HG03571 (cell line): ENCODE results near the gene MRPL39.

Experiments
- ATAC-seq: cut with Tn5 transposase; IDR thresholded peaks from one replicate; pipeline ENCODE4 v1.9.1; 2021; ENCODE audit not compliant: unreplicated experiment

Gene MRPL39

DNA sequence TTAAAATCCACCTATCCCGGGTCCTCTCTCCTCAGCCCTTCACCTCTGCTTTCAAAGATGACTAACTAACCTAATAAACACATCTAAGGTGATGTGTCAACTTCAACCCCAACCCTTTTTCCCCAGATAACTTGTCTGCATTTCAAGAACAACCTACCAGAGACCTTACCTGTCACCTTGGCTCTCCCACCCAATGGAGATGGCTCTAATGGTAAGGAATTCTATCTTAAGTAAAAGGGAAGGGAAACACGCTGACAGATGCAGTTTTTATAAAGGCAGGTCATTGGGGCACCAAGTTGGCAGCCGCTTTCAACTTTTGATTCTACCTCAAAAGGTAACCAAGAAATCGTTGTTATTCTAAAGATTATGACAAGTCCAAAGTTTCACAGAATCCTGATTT is 37.6 kb downstream of the MRPL39 start:
- ATAC-seq, result no peak

DNA sequence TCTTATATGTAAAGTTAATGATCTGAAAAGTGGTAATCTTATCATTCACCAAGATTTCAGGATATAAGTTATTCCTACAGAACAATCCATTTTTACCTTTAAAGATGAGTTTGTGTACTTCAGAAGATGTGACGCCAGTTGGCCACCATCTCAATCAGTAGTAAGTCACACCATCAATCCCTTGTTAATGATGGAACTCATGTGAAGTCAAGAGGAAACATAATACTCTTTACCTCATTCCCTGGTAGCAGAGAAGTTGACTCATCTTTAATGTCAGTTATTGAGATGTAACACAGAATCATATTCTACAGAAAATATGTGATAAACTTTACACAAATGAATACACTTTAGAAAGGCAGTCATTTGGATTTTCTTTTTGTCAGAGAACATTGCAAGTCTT is 38.2 kb downstream of the MRPL39 start:
- no peak for ATAC-seq

DNA sequence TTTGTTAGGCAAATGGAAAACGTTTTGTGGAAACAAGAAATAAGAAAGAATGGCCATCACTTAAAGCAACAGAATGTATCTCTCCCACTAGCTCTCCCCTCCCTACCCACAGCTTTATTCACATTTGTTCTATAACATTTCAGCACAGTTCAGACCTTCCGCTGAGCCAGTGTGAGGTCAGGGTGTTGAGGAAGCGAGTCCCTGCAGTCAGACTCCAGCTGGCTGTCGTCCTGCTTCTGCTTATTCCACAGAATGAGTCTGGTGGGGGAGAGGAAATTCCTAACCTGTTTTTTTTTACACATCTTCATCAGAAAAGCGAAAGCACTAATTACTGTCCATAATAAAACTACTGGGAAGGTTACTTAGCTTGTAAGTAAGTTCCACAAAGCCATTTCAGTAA is 39.0 kb downstream of the MRPL39 start:
- ATAC-seq, result no peak

DNA sequence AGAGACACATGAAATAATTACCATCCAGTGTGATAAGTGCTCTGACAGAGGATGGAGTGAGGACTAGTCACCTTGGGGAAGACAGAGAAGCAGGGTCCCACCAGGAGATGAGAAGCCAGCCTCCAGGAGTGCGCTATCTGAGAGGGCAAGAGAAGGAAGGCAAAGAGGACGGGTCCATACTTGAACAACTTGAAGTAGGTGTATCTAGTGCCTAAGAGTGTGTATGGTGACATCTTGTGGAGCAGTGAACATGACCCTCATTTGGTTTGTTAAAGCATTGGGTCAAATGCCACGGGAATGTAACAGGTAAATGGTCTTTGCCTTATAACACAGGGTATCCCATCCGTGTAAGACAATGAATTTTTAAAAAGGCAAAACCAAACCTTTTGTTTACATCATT is 39.8 kb downstream of the MRPL39 start:
- ATAC-seq, result no peak

DNA sequence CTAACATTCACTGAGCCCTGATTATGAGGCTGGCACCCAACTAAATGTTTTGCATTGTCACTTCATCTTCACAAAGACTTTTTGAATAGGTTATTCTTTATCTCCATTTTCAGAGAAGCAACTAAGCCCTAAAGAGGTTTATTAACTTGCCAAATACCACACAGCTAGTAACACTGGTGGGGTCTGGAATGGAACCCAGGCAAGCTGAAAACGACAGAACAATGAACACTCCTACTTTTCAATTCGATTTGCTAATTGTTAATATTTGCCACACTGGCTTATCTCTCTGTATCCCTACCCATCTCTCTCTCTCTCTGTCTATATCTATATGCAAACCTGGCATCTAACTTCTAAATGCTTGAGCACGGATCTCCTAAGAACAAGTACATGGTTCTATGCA is 40.6 kb downstream of the MRPL39 start:
- no peak for ATAC-seq

DNA sequence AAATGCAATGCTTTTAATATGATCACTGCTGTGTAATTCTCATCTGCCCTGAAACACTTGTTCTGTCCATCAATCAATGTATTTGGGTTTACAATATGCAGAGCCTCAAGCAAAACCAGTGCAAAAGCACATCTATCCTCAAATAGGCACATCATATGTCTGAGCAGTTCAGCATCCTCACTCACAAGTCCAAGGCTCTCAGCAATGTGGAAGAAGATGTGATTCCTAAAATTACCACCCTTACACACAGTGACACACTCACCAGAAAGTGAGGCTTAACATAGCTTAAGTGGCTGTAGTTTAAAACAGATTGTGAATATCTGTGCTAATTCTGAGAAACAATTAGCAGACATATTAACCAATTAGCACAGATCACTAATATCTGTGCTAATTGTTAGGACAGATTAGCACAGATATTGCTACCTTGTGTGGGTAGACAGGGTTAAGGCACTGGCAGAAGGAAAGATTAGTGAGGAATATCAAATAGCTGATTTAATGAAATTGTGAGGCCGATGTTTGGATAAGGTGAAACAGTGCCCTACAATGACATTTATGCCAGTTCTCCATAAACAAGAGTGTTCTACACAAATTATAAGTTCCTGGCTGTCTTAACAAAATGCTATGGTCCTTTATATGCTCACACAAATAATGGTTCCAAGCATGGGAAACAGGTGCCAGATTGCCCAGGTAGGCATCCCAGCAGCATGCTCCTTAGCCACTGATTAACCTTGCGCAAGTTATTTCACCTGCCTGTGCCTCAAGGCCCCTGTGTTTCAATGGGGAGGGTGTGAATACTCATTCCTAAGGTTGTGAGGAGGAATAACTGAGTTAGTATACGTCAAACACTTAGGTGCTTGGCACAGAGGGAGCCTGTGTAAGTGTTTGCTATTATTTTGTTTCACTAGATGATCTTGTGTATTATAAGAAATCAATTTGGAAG is 41.7 kb downstream of the MRPL39 start:
- ATAC-seq, result no peak

DNA sequence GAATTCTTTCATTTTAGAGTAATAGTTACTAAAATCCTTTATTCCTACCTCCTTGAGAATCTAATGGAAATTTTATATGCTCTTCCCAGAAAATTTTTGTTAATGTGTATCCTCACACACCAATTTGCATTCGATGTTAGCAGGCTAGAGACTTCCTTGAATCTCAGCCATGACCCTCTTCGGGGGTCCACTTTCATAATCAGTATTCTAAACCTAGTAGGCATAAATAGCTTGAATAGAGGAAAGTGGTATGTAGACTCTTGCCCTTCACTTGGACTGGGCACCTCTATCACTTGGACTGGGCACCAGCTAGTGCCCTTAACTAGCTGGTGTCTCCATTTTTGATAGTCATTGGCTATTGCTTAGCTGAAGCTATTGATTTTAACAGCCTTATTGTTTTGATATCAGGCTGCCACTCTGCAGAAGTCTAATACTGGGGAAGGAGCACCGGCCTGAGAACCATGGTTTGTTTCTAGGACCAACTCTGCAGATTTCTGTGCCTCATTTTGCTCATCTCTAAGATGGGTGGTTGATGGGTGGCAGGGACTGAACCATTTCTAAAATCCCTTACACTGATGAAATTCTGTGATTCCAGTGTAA is 42.8 kb downstream of the MRPL39 start:
- no peak for ATAC-seq

DNA sequence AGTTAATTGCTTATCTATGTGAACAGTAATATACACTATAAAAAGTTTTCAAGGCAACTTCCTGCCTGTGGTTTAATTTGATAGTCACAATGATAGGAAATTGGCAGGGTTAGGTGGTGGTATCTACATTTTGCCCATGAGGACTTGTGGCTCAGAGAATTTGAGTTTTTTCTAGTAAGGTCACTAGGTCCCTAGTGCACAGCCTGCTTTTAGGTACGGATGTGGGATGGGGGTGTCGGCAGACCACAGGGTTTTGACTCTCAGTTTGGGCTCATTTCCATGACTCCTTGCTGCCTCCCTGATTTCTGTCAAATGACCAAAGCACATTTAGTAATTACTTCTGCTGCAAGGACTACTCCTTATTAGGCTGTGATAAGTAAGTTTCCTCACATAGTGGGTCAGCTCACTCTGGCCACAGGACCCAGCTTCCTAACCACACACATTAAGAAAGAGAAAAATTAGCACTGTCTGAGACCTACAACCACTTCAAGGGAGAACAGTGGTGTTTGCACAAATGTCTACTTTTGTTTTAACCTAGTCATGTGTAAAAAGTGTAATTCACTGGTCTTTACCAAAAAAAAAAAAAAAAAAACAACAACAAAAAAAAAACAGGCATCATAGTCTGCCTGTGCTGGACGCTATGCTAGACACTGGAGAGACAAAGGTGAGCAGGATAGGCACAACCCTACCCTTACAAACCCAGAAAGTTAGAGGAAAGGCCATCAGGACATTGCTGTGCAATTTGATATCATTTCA is 43.7 kb downstream of the MRPL39 start:
- ATAC-seq, result no peak

DNA sequence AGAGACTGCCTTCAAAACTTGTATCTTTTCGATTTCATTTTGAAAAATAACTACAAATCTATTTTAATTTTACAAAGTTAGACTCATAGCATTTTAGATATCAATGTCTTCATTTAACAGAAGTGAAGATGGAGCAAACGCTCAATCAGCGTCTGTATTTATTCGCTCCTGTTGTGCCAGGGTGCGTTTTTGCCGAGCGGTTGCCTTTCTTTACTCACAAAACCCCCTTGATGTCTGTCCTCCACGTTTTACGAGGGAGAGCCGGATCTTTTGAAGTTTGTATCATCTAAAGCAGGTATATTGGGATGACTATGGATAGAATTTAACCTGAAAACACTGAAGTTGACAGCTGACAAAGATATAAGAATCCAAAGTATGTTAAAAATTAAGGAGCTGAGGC is 44.6 kb downstream of the MRPL39 start:
- no peak for ATAC-seq

DNA sequence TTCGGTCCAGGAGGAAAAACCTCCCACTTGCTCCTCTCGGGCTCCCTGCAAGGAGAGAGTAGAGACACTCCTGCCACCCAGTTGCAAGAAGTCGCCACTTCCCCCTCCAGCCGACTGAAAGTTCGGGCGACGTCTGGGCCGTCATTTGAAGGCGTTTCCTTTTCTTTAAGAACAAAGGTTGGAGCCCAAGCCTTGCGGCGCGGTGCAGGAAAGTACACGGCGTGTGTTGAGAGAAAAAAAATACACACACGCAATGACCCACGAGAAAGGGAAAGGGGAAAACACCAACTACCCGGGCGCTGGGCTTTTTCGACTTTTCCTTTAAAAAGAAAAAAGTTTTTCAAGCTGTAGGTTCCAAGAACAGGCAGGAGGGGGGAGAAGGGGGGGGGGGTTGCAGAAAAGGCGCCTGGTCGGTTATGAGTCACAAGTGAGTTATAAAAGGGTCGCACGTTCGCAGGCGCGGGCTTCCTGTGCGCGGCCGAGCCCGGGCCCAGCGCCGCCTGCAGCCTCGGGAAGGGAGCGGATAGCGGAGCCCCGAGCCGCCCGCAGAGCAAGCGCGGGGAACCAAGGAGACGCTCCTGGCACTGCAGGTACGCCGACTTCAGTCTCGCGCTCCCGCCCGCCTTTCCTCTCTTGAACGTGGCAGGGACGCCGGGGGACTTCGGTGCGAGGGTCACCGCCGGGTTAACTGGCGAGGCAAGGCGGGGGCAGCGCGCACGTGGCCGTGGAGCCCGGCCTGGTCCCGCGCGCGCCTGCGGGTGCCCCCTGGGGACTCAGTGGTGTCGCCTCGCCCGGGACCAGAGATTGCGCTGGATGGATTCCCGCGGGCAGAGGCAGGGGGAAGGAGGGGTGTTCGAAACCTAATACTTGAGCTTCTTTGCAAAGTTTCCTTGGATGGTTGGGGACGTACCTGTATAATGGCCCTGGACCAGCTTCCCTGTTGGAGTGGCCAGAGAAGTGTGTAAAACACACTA is 45.3 kb downstream of the MRPL39 start:
- peak; percentile 40 for ATAC-seq

DNA sequence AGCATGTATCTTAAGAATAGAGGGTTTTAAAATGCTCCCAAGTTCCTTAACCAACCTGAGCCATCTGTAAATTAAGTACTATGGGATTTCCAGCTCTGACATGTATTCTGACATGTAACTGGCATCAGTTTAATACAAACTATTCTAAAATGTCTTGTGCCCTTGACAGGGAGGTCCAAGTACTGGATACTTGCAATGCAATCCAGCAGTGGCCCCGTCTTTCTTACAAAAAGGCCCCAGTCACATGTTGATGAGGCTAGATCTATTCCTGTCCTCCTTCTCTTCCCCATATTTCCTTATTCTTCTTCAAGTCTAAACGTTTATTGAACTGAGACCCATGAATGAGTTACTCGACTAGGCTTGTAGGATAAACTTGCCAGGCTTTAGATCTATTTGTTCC is 46.4 kb downstream of the MRPL39 start:
- no peak for ATAC-seq

DNA sequence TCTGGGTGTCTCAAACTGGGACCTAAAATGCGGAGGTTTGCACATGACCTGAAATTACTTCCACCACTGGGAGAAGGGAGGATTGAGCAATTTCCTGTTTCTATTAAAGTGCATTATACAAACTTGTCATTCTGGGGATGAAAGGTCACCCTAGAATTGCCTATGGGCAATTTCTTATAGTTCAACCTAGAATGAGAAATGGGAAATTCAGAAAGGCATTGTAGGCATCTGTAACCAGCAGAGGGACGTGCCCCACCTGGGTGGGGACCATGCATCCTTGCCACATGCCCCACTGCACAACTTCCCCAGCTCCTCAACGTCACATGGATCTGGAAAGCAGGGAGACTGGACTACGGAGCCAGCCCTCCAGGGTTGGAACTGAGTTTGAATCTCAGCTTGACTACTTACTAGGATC is 47.0 kb downstream of the MRPL39 start:
- ATAC-seq, result no peak

DNA sequence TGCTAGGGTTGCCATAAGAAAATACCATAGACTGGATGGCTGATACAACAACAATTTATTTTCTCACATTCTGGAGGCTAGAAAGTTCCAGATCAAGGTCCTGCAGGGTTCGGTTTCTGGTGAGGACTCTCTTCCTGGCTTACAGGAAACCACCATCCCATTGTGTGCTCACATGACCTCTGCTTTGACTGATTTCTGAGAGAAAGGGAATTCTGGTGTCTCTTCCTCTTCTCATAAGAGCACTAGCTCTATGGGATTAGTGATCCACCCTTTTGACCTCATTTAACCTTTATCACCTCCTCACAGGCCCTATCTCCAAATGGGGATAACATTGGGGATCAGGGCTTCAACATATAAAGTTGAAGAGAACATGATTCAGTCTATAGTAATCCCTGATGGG is 47.5 kb downstream of the MRPL39 start:
- no peak for ATAC-seq

DNA sequence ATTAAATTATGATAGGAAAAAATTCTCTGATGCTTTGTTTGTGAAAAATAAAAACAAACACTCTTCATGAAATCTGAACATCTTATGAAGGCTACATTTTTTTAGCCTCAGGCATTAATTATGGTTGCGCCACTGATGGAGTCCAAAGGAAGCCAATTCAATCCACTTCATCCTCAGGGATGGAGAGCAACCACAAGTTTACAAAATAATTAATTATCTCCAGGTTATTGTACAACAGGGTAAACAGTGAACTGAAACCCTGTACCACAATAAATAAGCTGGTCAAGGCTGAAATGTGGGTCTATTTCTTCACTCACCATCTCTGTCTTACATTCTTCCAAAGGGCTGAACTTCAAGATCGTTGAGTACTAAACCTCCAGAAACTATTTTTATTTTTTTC is 49.2 kb downstream of the MRPL39 start:
- ATAC-seq, result no peak

DNA sequence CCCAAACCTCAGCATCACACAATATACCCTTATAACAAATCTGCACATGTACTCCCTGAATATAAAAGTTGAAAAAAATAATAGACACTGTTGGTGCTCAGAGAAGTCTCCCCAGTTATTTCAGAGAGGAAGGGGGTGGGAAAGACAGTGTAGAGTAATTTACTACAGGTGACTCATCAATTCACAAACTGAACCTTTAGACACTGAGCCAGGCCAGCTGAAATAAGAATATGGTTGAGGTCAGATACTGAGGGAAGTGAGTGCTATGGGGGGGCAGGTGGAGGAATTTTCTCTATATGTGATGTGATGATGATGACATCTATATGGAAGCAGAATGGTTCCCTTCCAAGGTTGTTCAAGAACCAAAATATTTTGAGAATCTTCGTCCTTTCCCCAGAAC is 50.1 kb downstream of the MRPL39 start:
- no peak for ATAC-seq

DNA sequence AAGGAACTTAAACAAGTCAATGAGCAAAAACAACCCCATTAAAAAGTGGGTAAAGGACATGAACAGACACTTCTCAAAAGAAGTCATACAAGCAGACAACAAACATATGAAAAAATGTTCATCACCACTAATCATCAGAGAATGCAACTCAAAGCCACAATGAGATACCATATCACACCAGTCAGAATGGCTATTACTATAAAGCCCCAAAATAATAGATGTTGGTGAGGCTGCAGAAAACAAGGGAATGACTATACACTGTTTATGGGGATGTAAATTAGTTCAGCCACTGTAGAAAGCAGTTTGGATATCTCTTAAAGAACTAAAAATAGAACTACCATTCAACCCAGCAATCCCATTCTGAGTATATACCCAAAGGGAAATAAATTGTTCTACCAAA is 51.2 kb downstream of the MRPL39 start:
- ATAC-seq, result no peak

DNA sequence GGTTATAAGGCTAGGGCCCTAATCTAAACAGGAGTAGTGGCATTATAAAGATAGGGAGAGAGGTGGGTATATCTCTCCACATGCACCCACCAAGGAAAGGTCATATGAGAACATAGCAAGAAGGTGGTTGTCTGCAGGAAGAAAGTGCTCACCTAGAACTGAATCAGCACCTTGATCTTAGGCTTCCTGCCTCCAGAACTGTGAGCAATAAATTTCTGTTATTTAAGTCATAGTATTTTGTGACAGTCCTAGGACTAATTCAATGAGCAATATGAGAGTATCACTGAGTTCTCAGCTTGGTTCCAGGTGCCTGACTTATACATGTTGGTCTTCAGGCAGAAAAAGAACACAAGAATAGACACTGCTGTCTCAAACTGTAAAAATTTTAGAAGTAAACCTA is 51.8 kb downstream of the MRPL39 start:
- no peak for ATAC-seq

DNA sequence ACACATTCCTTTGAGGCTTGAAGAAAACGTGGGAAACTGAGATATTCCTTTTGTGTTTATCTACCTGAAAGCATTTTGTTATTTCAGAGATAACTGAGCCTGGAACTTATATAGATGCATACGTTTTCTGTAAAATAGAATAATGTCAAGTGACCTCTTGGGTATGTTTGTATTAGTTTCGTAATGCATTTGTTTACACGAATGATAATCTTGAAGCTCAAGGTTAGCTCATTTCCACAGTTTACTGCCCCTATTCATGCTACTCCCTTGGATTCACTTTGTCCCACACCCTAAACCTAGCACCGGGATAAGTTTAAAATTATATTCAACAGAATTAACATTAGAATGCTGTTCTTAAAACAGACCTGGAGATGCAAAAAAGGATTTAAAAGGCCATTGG is 54.4 kb downstream of the MRPL39 start:
- ATAC-seq, result no peak

DNA sequence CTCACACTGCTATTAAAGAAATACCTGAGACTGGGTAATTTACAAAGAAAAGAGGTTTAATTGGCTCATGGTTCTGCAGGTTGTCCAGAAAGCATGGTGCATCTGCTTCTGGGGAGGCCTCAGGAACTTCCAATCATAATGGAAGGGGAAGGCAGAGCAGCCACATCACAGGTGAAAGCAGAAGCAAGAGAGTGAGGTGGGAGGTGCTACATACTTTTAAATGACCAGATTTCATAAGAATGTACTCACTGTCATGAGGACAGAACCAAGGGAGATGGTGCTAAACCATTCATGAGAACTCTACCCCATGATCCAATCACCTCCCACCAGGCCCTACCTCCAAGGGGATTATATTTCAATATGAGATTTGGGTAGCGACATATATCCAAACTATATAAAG is 55.7 kb downstream of the MRPL39 start:
- no peak for ATAC-seq

DNA sequence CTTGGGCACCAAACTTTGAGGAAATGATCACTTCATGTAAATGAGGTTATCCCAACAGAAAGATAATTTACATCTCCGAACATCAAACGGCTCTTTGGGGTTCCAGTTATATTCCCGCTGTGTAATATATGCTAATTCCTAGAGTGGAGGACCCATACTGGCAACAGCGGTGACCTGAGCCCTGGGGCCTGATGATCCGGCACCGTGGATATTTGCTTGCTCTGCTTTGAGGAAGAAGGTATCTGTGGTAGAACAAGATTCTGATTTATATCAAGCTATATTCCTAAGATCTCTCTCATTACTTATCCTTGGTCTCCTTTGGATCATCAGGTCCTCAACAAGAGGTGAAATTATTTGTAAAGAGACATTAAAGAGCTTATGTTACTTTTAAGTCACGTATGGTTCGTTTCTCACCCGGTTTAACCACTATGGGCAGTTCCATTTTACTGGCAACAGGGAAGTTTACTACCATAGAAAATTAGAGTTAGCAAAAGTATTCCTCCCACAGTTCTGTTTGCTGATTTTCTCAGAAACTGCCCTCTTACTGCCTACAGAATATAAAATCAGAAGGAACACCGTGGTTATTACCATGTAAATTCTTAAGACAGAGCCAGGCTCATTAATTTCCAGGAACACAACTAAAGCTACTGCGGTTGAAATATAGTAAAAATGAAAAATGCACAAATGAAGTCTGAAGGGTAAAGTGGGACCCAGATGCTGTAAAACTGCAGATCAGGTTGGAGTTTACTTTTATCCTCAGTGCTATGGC is 56.7 kb downstream of the MRPL39 start:
- ATAC-seq, result no peak
